GM18907 (cell line): ENCODE measurements around the gene BTBD6.
A peak's percentile ranks its signal among the peaks of the same experiment; 100 is the strongest.

Experiments
- ATAC-seq: cut with Tn5 transposase; IDR thresholded peaks from one replicate; pipeline ENCODE4 v1.9.1; 2021; ENCODE audit warnings: mild to moderate bottlenecking, moderate library complexity; ENCODE audit not compliant: unreplicated experiment

The BTBD6 gene

DNA sequence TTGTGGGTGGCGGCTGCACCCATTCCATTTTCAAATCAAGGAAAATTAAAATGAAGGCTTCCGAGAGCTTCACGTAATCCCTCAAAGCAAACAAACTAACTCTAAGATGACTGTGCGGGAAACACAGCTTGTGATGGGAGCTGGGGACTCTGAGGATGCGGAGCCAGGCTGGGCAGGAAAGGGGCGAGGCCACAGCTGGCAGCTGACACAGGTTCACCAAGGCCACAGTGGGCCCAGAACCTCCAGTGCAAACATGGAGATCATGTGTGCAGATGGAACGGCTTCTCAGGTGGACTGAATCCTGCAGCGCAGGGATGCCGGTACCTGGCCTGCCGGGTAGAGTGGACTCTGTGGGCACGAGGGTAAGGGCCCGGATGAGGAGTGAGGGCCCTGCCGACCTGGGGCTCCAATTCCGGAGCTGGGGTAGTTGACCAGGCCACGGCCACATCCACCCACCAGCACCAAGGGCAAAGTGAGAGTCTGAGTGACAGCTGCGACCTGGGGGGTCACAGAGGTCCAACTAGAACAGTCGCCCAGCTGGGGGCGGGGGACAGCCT is 19.2 kb upstream of the BTBD6 start:
- no peak for ATAC-seq

DNA sequence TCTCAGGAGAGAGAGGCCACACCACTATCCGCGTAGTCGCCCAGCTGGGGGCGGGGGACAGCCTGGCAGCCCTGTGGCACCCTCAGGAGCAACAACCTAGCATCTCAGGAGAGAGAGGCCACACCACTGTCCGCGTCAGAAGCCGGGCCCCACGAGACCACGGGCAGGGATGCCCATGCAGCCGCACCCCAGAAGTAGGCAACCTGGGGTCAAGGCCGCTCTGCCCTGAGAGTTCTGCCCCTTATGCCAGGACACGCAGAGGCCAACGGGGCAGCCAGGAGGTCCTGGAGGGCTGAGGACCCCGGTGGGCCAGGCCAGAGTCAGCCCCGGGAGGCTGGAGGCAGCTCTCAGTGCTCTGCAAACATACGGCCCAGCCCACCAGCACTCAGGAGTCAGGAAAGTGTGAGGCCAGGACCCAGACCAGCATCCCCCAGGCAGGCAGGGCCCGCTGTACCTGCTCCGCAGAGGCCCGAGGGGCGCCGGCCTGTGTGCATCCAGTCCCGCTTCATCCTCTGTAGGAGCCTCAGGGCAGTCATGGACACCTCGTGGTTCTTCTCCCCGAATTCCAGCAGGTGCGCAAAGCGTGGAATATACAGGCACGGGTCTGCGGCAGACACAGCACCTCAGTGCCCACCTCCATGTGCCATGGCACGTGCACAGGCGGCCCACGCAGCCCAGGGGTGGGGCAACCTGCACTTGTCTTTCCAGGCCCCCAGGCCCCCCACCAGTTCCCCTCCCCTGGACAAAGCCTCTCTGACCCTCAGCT is 7.3 kb upstream of the BTBD6 start:
- no peak for ATAC-seq

DNA sequence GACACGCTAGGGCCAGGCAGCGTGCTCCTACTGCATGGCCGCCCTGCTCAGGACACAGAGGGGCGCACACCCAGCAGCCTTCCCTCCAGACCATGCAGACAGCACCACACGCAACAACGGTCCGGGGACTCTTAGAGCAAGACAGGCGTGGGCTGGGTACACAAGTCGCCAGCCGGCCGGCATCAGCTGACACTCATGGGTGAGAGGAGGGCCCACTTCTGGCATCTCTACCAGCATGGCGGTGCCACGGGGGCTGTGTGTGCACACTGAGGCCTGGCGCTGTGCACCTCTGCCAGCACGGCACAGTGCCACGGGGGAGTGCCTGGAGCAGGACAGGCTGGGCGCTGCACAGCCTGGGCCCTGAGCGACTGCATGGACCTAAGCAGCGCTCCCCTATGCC is 6.7 kb upstream of the BTBD6 start:
- no peak for ATAC-seq

DNA sequence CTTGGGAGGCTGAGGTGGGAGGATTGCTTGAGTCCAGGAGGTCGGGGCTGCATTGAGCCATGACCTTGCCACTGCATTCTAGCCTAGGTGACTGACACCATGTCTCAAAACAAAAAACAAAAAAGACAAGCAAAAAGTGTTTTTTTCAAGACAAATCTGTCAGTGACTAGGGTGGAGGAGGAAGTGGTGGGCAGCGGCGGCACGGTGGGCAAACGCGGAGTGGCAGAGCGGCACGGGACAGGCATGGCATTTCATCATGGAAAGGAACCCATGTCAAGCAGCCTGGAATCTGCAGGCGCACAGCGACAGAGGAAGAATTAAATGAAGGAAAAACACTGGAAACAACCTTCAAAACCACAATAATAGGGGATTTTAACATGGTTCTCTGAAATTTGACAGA is 4.0 kb upstream of the BTBD6 start:
- no peak for ATAC-seq

DNA sequence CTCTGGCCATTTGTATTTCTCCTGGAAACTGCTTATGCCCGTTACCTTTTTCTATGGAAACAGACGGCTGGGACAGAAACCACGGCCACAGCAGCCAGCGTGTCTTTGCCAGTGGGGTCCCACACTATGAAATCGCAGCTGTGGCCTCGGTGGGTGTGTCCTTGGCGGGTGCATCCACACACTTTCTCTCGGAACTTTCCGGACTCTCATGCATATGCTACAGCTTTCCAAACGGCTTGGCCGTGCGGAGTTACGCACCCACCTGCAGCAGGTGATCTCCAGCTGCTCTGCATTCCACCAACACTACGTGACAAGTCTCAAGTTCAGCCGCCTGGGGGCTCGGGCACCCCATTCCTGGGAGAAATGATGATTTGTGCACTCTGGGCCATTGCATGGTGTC is 1.3 kb upstream of the BTBD6 start:
- no peak for ATAC-seq

DNA sequence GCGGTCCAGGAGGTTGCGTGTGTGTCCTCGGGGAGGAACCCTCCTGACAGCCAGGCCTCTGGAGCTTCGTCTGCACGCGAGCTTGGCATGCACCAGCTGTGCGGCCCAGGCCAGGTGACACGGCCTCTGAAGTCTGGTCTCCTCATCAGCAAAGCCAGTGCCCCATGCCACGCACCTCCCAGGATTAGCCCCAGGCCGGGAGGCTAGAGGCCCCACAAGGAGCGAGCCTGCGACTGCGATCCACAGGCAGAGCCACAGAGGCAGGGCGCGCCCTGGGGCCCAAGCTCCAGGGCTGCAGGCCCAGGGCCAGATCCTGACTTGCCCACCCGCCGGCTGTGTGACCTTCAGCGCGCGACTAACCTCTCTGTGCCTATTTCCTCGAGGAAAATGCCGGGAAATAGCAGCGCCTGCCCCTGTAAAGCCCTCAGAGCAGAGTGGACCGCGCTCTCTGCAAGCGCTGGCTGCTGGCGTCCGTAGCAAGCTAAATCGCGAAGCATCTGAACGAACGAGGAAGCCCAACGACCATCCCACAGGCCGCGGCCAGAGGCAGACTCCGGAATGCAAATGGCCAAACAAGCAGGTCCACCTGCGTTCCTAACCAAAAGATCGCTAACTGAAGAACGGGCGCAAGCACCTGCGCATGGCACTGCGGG is 492 bp upstream of the BTBD6 start:
- ATAC-seq, result peak; percentile 14

DNA sequence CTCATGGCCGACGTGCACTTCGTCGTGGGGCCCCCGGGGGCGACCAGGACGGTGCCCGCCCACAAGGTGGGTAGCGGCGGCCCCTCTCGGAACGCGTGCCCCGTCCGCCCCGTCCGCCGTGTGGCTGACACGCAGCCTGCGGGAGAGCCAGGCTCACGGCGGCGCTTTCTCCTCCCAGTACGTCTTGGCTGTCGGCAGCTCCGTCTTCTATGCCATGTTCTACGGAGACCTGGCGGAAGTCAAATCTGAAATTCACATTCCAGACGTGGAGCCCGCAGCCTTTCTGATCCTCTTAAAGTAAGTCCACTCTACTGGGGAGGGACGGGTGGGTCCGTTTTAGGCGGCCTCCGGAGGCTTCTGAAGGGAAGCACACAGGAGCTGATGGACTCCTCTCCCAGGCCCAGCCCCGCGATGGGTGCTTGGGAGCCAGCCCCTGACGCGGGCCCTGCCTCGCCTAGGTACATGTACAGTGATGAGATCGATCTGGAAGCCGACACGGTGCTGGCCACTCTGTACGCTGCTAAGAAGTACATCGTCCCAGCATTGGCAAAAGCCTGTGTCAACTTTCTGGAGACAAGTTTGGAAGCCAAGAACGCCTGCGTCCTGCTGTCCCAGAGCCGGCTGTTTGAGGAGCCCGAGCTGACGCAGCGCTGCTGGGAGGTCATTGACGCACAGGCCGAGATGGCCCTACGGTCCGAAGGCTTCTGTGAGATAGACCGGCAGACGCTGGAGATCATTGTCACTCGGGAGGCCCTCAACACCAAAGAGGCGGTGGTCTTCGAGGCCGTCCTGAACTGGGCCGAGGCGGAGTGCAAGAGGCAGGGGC is 1.1 kb downstream of the BTBD6 start:
- ATAC-seq, result no peak

DNA sequence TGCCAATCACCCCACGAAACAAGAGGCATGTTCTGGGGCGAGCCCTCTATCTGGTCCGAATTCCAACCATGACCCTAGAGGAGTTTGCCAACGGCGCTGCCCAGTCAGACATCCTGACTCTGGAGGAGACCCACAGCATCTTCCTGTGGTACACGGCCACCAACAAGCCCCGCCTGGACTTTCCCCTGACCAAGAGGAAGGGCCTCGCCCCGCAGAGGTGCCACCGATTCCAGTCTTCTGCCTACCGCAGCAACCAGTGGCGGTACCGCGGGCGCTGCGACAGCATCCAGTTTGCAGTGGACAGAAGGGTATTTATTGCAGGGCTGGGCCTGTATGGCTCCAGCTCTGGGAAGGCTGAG is 1.7 kb downstream of the BTBD6 start:
- ATAC-seq, result no peak

DNA sequence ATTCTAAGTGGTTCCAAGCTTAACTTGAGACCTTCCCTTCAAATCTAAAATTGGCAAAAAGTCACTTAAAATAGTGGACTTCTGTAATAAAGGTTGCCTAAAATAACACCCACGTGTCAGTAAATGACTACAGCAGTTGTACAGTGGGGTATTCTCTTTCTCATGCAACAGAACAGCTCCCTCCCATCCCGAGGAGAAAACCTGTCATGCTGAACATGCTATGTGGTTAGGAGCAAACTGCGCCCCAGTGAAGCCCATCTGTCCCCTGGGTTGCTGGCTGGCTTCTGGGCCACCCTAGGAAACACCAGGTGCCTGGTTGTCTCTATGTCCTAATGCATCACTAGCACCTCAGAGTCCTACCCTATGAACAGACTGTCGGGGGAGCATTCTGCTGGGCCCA is 2.7 kb downstream of the BTBD6 start:
- no peak for ATAC-seq

DNA sequence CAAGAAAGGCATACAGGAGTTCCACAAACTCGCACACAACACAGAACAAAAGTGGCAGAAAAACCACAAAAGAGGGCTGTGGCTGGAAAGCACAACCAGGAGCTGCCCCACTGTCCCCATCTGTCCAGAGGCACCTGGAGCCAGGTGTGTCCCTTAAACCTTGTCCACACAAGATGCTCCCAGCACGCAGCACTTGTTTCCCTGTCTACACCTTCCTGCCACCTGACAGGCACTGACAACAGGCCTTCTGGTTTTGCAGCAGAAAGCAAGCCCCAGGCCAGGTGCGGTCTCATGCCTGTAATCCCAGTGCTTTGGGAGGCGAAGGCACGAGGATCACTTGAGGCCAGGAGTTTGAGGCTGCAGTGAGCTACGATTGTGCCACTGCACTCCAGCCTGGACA is 3.6 kb downstream of the BTBD6 start:
- ATAC-seq, result no peak

DNA sequence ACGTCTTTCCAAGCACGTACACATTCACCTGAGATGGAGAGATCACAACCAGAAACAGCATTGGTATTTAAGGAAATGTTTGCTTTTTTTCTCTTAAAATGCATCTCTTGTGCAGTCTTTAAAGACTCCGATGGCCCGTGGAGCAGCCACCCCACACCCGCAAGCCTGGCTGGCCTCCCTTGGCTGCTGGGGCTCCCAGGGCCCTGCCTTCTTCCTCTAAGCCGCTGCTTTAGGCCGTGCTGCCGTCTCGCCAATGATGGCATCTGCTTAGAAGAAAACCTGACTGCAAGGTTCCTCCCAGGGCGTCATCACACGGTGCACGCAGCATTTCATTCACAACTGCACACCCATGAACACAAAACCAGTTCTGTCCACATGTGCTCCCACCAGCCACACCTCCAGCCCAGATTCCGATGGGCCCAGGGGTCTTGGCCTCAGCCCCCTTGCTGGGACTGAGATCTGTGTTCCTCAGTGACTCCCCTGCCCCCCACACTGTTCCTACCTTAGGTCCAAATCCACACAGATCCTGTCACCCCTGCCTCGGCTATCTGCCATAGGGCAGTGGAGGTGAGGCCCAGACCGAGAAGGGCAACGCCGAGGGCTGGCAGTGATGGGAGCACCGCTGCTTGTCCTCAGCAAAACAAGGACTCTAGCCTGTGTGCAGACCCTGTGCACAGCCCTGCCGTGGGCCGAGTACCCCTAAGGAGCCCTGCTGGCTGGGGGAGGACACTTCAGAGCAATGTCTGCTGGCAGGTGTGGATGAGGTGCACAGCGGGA is 4.4 kb downstream of the BTBD6 start:
- ATAC-seq, result no peak

DNA sequence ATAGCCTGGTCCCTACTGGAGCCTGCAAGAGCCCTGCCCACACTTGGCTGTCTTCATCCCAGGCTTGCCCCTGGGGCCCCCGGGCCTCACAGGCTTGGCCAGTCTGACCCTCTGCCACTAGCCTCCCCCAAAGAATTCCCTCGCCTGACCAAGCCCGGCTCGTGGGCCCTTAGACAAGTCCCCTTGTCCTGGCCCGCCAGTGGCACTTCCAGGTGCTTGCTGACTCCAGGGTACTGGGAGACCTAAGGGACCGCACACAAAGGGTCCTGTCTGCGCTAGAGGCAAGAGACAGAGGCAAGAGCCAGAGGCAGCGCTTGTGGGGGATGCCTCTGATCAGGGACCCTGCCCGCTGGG is 5.0 kb downstream of the BTBD6 start:
- ATAC-seq, result no peak

DNA sequence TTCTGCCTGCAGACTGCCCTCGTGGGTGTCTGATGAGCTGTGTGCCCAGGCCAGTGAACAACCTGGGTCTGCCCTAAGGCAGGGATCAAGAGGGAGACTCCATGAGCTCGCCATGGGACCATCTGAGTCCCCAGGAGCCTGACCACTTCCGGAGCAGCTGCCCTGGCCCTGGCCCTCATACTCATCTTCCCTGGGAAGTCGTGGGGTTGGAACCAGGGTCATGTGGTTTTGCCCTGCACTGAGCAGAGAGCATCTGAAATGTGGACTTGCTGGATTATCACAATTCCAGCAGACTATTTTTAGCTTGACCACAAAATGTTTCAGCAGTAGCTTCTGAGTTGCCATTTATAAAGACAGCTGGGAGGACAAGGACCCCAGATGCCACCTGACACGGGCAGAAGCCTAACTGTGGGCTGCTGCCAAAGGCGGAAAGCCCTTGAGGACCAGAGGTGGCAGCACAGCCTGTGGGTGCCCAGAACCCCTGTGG is 6.7 kb downstream of the BTBD6 start:
- no peak for ATAC-seq

DNA sequence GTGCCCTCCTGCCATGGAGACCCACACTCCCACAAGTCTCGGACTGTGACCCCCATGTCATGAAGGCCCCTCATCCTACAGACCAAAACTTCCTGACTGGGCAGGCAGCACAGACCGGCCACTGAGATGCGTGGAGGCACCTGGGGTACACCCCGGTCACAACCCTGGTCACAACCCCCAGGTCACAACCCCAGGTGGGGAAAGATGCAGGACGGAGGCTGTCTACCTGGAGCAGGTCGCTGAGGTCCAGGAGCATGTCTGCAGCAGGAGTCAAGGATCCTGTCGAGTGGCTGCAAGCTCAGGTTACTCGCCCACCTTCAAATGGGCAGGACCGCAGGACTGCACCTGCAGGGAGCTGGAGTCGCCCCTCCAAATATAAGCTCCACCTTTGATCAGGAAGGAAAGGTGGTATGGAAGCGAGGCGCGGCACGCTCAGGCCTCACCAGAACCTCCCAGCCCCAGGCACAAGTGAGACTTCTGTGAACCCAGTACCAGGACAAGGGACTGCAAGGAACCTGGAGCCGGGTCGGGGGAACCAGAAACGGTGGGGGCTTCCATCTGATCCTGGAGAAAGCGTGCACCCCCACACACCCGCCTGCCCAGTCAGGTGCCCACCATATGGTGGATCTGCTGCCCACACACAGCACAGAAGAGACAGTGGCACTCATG is 8.1 kb downstream of the BTBD6 start:
- ATAC-seq, result no peak

DNA sequence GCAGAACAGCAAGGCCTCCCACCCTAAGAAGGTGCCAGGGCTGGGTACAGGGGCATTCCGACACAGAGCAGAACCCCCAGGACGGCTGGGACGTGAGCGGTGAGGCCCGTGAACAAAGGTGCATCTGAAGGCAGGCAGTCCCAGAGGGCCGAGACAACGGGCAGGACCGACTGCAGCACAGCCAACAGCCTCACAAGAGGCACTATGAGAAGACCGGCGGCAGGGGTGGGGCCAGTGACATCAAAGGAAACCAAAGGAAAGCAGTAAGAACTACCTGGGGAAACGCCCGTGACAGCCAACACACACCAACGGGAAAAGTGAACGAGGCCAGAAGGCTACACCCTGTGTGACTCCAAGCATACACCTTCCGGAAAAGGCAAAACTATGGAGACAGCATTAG is 9.1 kb downstream of the BTBD6 start:
- no peak for ATAC-seq

DNA sequence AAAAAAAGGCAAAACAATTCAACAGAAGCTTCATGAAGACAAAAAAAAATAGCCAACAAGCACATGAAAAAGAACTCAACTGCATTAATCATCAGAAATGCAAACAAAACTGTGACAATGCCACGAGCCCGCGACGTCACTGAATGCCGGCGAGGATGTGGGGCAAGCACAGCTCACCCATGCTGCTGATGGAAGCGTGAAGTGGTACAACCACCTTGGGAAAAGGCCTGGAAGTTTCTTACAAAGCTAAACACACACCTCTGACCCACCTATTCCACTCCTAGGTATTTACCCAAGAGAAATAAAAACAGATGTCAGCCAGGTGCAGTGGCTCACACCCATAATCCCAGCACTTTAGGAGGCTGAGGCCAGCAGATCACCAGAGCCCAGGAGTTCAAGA is 10.5 kb downstream of the BTBD6 start:
- no peak for ATAC-seq

DNA sequence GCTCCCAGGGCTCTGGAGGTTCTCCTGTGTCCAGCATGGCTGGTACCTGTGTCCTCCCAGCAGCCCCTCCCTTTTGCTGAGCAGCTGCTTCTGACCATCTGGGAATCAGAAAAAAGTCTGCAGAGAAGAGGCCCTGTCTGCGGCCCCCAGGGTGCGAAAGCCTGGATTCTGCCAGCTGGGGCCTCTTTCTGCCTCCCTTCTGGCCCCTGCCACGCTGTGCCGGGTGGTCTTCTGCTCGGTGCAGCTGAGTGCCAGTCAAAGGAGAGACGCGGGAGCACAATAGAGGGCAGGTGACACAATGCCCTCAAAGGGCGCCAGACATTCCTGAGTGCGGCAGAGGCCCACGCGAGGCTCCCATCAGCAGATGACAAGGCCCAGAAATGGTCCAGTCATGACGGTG is 12.6 kb downstream of the BTBD6 start:
- ATAC-seq, result no peak

DNA sequence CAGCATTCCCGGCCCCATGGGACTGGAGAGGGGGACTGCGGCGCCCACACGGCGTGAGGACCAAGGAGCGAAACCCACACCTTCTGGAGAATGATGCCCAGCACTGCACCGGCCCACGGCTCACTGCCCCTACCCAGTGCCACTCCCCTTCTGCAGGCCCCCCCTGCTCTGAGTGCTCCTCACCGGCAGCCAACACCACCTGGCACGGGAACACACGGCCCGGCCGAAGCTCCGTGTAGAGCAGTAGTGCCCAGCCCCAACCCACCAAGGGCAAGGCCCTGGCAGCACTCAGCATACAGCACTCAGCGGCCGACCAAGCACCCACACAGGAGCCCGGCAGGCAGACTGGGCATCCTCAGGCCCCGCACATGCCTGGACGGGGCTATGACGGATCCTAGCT is 13.4 kb downstream of the BTBD6 start:
- ATAC-seq, result no peak

DNA sequence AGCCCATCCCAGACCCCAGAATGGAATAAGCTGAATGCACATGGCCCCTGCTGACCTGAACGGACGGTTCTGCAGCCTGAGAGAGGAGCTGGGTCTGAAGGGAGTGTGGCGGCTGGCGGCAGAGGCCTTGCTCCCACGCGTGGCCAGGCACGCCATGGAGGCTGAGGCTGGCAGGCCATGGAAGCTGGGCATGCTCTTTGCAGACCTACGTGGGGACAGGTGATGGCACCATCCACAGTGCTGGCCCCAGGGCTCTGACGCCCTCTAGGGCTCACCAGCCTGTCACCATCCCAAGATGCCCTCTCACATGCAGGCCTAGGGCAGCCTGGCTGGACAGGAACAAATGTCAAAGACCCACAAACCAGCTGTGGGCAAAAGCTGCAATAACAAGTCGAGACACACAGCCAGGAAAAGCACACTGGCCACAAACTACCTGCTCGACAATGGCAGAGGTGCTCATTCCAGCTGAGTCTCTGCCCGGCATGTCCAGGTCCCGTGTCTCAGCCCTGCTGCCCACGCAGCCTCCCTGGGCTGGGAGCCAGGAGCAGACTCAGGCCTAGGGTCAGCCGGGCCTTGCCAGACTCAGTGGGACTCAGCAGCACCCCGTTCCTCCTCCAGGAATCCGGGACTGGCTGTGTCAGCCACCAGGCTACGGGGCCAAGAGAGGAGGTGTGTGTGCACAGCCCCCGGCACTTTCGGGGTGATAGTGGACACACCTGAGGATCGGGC is 19.7 kb downstream of the BTBD6 start:
- no peak for ATAC-seq
